Caco-2 (cell line): ENCODE measurements around the gene GRID1. TPM values are rescaled to one million over a fixed set of nuclear protein-coding genes. Genes with fewer than 3 reads are reported as not detected.
A peak's percentile ranks its signal among the peaks of the same experiment; 100 is the strongest.

Experiments
- BruUV-seq: library from RNA; stranded (reverse); fragments of 400-500 nt; replicated peaks from 2 replicates; lab custom pipeline; 2021; lab: Mats Ljungman, UMichigan
- CTCF ChIA-PET: fragments of 300-600 bp; sonication (Branson Sonifier 250); formaldehyde crosslinking; loops from one replicate; lab custom pipeline; 2022; ENCODE audit warnings: antibody characterized with exemption; lab: Charles Lee
- POLR2A ChIA-PET: fragments of 300-600 bp; sonication (Branson Sonifier 250); formaldehyde crosslinking; loops from one replicate; lab custom pipeline; 2022; ENCODE audit warnings: antibody characterized with exemption; lab: Charles Lee
- DNase-seq, 2 experiments: peaks; one replicate each; pipeline versions ENCODE4 v3.0.0 to v3.0.0-alpha.2; 2020 to 2022
- H3K27me3 ChIP-seq: replicated peaks from 2 replicates; pipeline ENCODE4 v1.6.0; 2011; ENCODE audit warnings: low read length; ENCODE audit not compliant: control insufficient read depth, insufficient read depth
- H3K36me3 ChIP-seq: 2 replicates; pipeline ENCODE4 v1.5.1; 2011; ENCODE audit warnings: low read length; ENCODE audit not compliant: control insufficient read depth, insufficient read depth
- H3K4me1 ChIP-seq: fragments of 250-450 bp; sonication (Bioruptor Pico); 2 replicates; pipeline ENCODE4 v1.5.1; 2020; ENCODE audit warnings: mild to moderate bottlenecking
- H3K4me3 ChIP-seq: 2 replicates; pipeline ENCODE4 v1.5.1; 2011; ENCODE audit warnings: low read depth, mild to moderate bottlenecking, control low read depth, low read length
- H3K9me3 ChIP-seq: fragments of 250-450 bp; sonication (Bioruptor Pico); 2 replicates; pipeline ENCODE4 v1.5.1; 2020; ENCODE audit warnings: mild to moderate bottlenecking, moderate library complexity
- H3K27ac Mint-ChIP-seq: one replicate; pipeline ENCODE4 v1.8.0; 2022; ENCODE audit warnings: mixed read lengths; ENCODE audit not compliant: unreplicated experiment
- H3K27me3 Mint-ChIP-seq: one replicate; pipeline ENCODE4 v1.8.0; 2022; ENCODE audit warnings: mixed read lengths; ENCODE audit not compliant: insufficient read depth, unreplicated experiment
- H3K36me3 Mint-ChIP-seq: one replicate; pipeline ENCODE4 v1.8.0; 2022; ENCODE audit warnings: mild to moderate bottlenecking, mixed read lengths; ENCODE audit not compliant: insufficient read depth, unreplicated experiment
- H3K4me1 Mint-ChIP-seq: one replicate; pipeline ENCODE4 v1.8.0; 2022; ENCODE audit warnings: low read depth, mixed read lengths; ENCODE audit not compliant: unreplicated experiment
- H3K4me3 Mint-ChIP-seq: one replicate; pipeline ENCODE4 v1.8.0; 2022; ENCODE audit warnings: mild to moderate bottlenecking, moderate library complexity, mixed read lengths; ENCODE audit not compliant: unreplicated experiment
- H3K9me3 Mint-ChIP-seq: one replicate; pipeline ENCODE4 v1.8.0; 2022; ENCODE audit warnings: mixed read lengths; ENCODE audit not compliant: unreplicated experiment
- CTCF ChIP-seq, 2 experiments: fragments of 200-600 bp in 1 of 2; IDR thresholded peaks; 1 replicate in 1 of 2; 2 replicates in 1 of 2; pipeline versions ENCODE4 v1.5.1 to v1.8.0; 2011 to 2022; ENCODE audit warnings: antibody characterized with exemption in 1 of 2, control low read depth in 1 of 2, inconsistent platforms in 1 of 2, low read depth in 1 of 2, low read length in 1 of 2, mild to moderate bottlenecking in 1 of 2, moderate library complexity in 1 of 2; ENCODE audit not compliant: insufficient read depth in 1 of 2, severe bottlenecking in 1 of 2, unreplicated experiment in 1 of 2
- intact Hi-C: fragments of 100-400 bp; cut with micrococcal nuclease; formaldehyde crosslinking; loops from one replicate; pipeline ENCODE4 v1.10.0; 2022; ENCODE audit not compliant: unreplicated experiment
- total RNA-seq: library from RNA; stranded (reverse); gene quantifications from 2 replicates; pipeline ENCODE4 v1.2.3, GENCODE V29; 2022

GRID1 gene
- total RNA-seq, 1 experiment from 2014 or later = 8.0 TPM

GRCh38 chr10:86345296-86345858, 21.2 kb downstream of the GRID1 start:
- no peaks in the 10 kb centered on the region for H3K9me3 Mint-ChIP-seq
- Histone ChIP-seq H3K4me3 (no peak overlapping the region), H3K4me1 (peaks cover 27% of the 10 kb centered on the region), H3K27me3 (no peaks in the 10 kb centered on the region), H3K9me3 (no peaks in the 10 kb centered on the region), H3K36me3 (no peaks in the 10 kb centered on the region)
- POLR2A ChIA-PET = no interaction called here
- no peaks in the 10 kb centered on the region for H3K36me3 Mint-ChIP-seq
- H3K27me3 Mint-ChIP-seq = no peaks in the 10 kb centered on the region
- H3K4me3 Mint-ChIP-seq = peak overlapping the region; percentile 12
- peak overlapping the region; percentile 78 for H3K27ac Mint-ChIP-seq
- peak in 1 of 2 experiments; percentile 24 for DNase-seq
- intact Hi-C loops = no loop called here
- BruUV-seq = no TSS peak
- CTCF ChIA-PET = interaction anchor here (0.6 to 0.9 kb wide), 2 partner anchors 33 to 434 kb away, joined by 3 read pairs; no protein-coding TSS in a partner anchor
- no peak for TF ChIP-seq CTCF (IDR thresholded peaks at IDR 0.05; ENCODE audit: insufficient read depth in 1 of 2, low read depth in 1 of 2, low read length in 1 of 2, severe bottlenecking in 1 of 2, unreplicated experiment in 1 of 2)
- H3K4me1 Mint-ChIP-seq = peaks cover 22% of the 10 kb centered on the region

GRCh38 chr10:86344714-86345161, 21.9 kb downstream of the GRID1 start:
- BruUV-seq = no TSS peak
- Mint-ChIP-seq H3K27me3 (no peaks in the 10 kb centered on the region), H3K36me3 (no peaks in the 10 kb centered on the region), H3K4me1 (peaks cover 25% of the 10 kb centered on the region), H3K4me3 (no peak overlapping the region), H3K27ac (peak overlapping the region; percentile 49), H3K9me3 (no peaks in the 10 kb centered on the region)
- no peaks in the 10 kb centered on the region for H3K27me3 ChIP-seq
- no peak overlapping the region for H3K4me3 ChIP-seq
- no peak for TF ChIP-seq CTCF (IDR thresholded peaks at IDR 0.05; ENCODE audit: insufficient read depth in 1 of 2, low read depth in 1 of 2, low read length in 1 of 2, severe bottlenecking in 1 of 2, unreplicated experiment in 1 of 2)
- intact Hi-C loops = no loop called here
- ChIA-PET POLR2A (no interaction called here), CTCF (interaction anchor here (0.6 kb wide), 1 partner anchor 433 kb away, joined by 3 read pairs; no protein-coding TSS in a partner anchor)
- DNase-seq = peak in 1 of 2 experiments; percentile 31
- H3K9me3 ChIP-seq = no peaks in the 10 kb centered on the region
- no peaks in the 10 kb centered on the region for H3K36me3 ChIP-seq
- H3K4me1 ChIP-seq = peaks cover 27% of the 10 kb centered on the region

- no peaks in the 10 kb centered on the region for H3K9me3 ChIP-seq
- no peaks in the 10 kb centered on the region for H3K36me3 Mint-ChIP-seq
- ChIA-PET POLR2A (no interaction called here), CTCF (no interaction called here)
- no peak overlapping the region for H3K4me3 ChIP-seq
- no peaks in the 10 kb centered on the region for H3K27me3 ChIP-seq
- H3K27ac Mint-ChIP-seq = no peak overlapping the region
- no peak overlapping the region for H3K4me3 Mint-ChIP-seq
- H3K4me1 Mint-ChIP-seq = peaks cover 25% of the 10 kb centered on the region
- DNase-seq = peak in 1 of 2 experiments; percentile 20
- intact Hi-C loops = no loop called here
- H3K4me1 ChIP-seq = peaks cover 27% of the 10 kb centered on the region
- no peak for TF ChIP-seq CTCF (IDR thresholded peaks at IDR 0.05; ENCODE audit: insufficient read depth in 1 of 2, low read depth in 1 of 2, low read length in 1 of 2, severe bottlenecking in 1 of 2, unreplicated experiment in 1 of 2)
- BruUV-seq = no TSS peak
- no peaks in the 10 kb centered on the region for H3K27me3 Mint-ChIP-seq
- H3K9me3 Mint-ChIP-seq = no peaks in the 10 kb centered on the region
- no peaks in the 10 kb centered on the region for H3K36me3 ChIP-seq
These were observed 22.3 kb downstream of the GRID1 start for GRCh38 chr10:86344281-86344680.
